HepG2 (cell line): ENCODE results near the gene ASTN1. TPM values are rescaled to one million over a fixed set of nuclear protein-coding genes. Genes with fewer than 3 reads are reported as not detected.

Source experiments
- ATAC-seq: fragments of 200-7000 bp; cut with Tn5 transposase; 3 replicates; pipeline ENCODE4 v1.9.1; 2020; ENCODE audit warnings: mild to moderate bottlenecking, moderate library complexity
- BruUV-seq: library from RNA; stranded (reverse); fragments of 400-500 nt; replicated peaks from 2 replicates; lab custom pipeline; 2021; lab: Mats Ljungman, UMichigan
- CTCF ChIA-PET: fragments of 300-600 bp; formaldehyde crosslinking; extraction: SDS; loops from one replicate; lab custom pipeline; 2021; ENCODE audit warnings: low total read pairs, inconsistent platforms, low intra/inter-chr PET ratio; lab: Yijun Ruan, JAX
- POLR2A ChIA-PET: fragments of 350-600 bp; sonication (Branson Sonifier 250); formaldehyde crosslinking; loops from one replicate; lab custom pipeline; 2020; ENCODE audit warnings: antibody characterized with exemption, inconsistent platforms; lab: Yijun Ruan, JAX
- DNase-seq: peaks from one replicate; pipeline ENCODE4 v3.0.0-alpha.2; 2015; ENCODE audit warnings: low spot score
- FAIRE-seq: peaks from 3 replicates; lab custom pipeline; 2011; peaks lifted over from hg19 to GRCh38; lab: Jason Lieb, UNC
- H2AFZ ChIP-seq: one replicate; pipeline ENCODE4 v1.6.1; 2011; ENCODE audit warnings: low read length, inconsistent platforms
- H3K27ac ChIP-seq: fragments of 300-600 bp; 3 replicates; pipeline ENCODE4 v1.8.0; 2011; ENCODE audit warnings: mixed run types, mild to moderate bottlenecking, mixed read lengths, low read length, inconsistent platforms; ENCODE audit not compliant: insufficient read depth; ENCODE audit errors: extremely low read length
- H3K27me3 ChIP-seq, 2 experiments: fragments of 200-600 bp in 1 of 2; 2 replicates in 1 of 2; 3 replicates in 1 of 2; pipeline versions ENCODE4 v1.6.0 to v1.8.0; 2011; ENCODE audit warnings: low read length in 2 of 2, mild to moderate bottlenecking in 2 of 2, moderate library complexity in 2 of 2, inconsistent platforms in 1 of 2; ENCODE audit not compliant: insufficient read depth in 2 of 2, control insufficient read depth in 1 of 2
- H3K36me3 ChIP-seq, 2 experiments: fragments of 200-600 bp in 1 of 2; replicated peaks in 1 of 2; 2 replicates in 1 of 2; 3 replicates in 1 of 2; pipeline versions ENCODE4 v1.5.1 to v1.8.0; 2011; ENCODE audit warnings: low read length in 2 of 2, inconsistent platforms in 1 of 2; ENCODE audit not compliant: insufficient read depth in 2 of 2, control insufficient read depth in 1 of 2
- H3K4me1 ChIP-seq: 2 replicates; pipeline ENCODE4 v1.5.1; 2012; ENCODE audit warnings: low read length, inconsistent platforms; ENCODE audit not compliant: insufficient read depth
- H3K4me2 ChIP-seq: 2 replicates; pipeline ENCODE4 v1.6.0; 2011; ENCODE audit warnings: low read depth, low read length, inconsistent platforms
- H3K4me3 ChIP-seq, 3 experiments: fragments of 200-600 bp in 1 of 3; sonication (generic), shearing (Covaris generic) in 1 of 3; replicated peaks in 1 of 3; 2 replicates each; pipeline ENCODE4 v1.5.1; 2011 to 2016; ENCODE audit warnings: low read length in 3 of 3, inconsistent platforms in 2 of 3, low read depth in 2 of 3, mild to moderate bottlenecking in 2 of 3, control low read depth in 1 of 3, mixed read lengths in 1 of 3; ENCODE audit not compliant: insufficient read depth in 1 of 3
- H3K79me2 ChIP-seq: one replicate; pipeline ENCODE4 v1.6.1; 2011; ENCODE audit warnings: low read length, inconsistent platforms; ENCODE audit not compliant: insufficient read depth
- H3K9ac ChIP-seq: 2 replicates; pipeline ENCODE4 v1.6.0; 2011; ENCODE audit warnings: mild to moderate bottlenecking, low read depth, low read length, inconsistent platforms; ENCODE audit not compliant: insufficient read depth
- H3K9me3 ChIP-seq: 2 replicates; pipeline ENCODE4 v1.5.1; 2012; ENCODE audit warnings: mild to moderate bottlenecking, low read length
- H4K20me1 ChIP-seq: 2 replicates; pipeline ENCODE4 v1.6.0; 2011; ENCODE audit warnings: inconsistent platforms, mild to moderate bottlenecking, low read length, moderate library complexity; ENCODE audit not compliant: insufficient read depth
- ETS1 ChIP-seq: sonication (generic); formaldehyde crosslinking; IDR thresholded peaks from 2 replicates; pipeline ENCODE4 v1.4.0; 2020; ENCODE audit warnings: missing genetic modification reagents
- JDP2 ChIP-seq: sonication (generic); formaldehyde crosslinking; IDR thresholded peaks from 2 replicates; pipeline ENCODE4 v1.8.1; 2022; ENCODE audit warnings: missing genetic modification reagents, borderline replicate concordance
- KIAA2018 ChIP-seq: sonication (generic); formaldehyde crosslinking; IDR thresholded peaks from 2 replicates; pipeline ENCODE4 v1.5.0; 2020; ENCODE audit warnings: mild to moderate bottlenecking, missing genetic modification reagents, borderline replicate concordance
- MEIS1 ChIP-seq: sonication (generic); formaldehyde crosslinking; IDR thresholded peaks from 2 replicates; pipeline ENCODE4 v1.9.0; 2021; ENCODE audit warnings: mild to moderate bottlenecking, missing genetic modification reagents, moderate library complexity, borderline replicate concordance
- NCOA1 ChIP-seq: sonication (generic); formaldehyde crosslinking; IDR thresholded peaks from 2 replicates; pipeline ENCODE4 v1.9.0; 2021; ENCODE audit warnings: missing genetic modification reagents
- PHF5A ChIP-seq: IDR thresholded peaks from one replicate; pipeline ENCODE4 v1.6.1; 2018; ENCODE audit warnings: low read depth, missing genetic modification reagents; ENCODE audit not compliant: unreplicated experiment
- PRDM4 ChIP-seq: sonication (generic); formaldehyde crosslinking; IDR thresholded peaks from 2 replicates; pipeline ENCODE4 v1.9.0; 2021; ENCODE audit warnings: missing genetic modification reagents, borderline replicate concordance
- RCOR2 ChIP-seq: IDR thresholded peaks from 2 replicates; pipeline ENCODE4 v1.6.1; 2016; ENCODE audit warnings: missing biosample characterization, missing genetic modification reagents
- ZNF770 ChIP-seq: sonication (generic); formaldehyde crosslinking; IDR thresholded peaks from 2 replicates; pipeline ENCODE4 v1.5.0; 2020; ENCODE audit warnings: mild to moderate bottlenecking, missing genetic modification reagents
- ZNF777 ChIP-seq: sonication (generic); formaldehyde crosslinking; IDR thresholded peaks from 2 replicates; pipeline ENCODE4 v1.4.0; 2020; ENCODE audit warnings: missing genetic modification reagents
- WGBS: methylation state at CpG from one replicate; pipeline ENCODE4 v1.1.6; 2017; ENCODE audit warnings: low lambda C conversion rate; 5-methylcytosine and 5-hydroxymethylcytosine counted together
- in situ Hi-C: cut with HindIII; loops from 2 replicates; pipeline ENCODE4 v1.10.0; 2017; ENCODE audit warnings: low pct_unique_long_range_greater_than_20kb; ENCODE audit not compliant: extremely low pct_ligation_motif_present
- intact Hi-C: fragments of 100-400 bp; cut with micrococcal nuclease; formaldehyde crosslinking; loops from one replicate; pipeline ENCODE4 v1.10.0; 2022; ENCODE audit not compliant: unreplicated experiment
- polyA plus RNA-seq, 8 experiments: library from polyadenylated mRNA; depleted of rRNA in 3 of 8; stranded (reverse) in 7 of 8; unstranded in 1 of 8; fragments of >200 nt; fragmentation: Illumina TruSeq in 4 of 8; extraction: Trizol in 4 of 8; gene quantifications; 2 replicates each; pipeline versions ENCODE4 v1.2.1 to v1.2.3, GENCODE V29; 2011 to 2016; ENCODE audit warnings: low read depth in 4 of 8, missing spikeins in 1 of 8, mixed read lengths in 1 of 8; ENCODE audit not compliant: insufficient read depth in 1 of 8
- total RNA-seq, 5 experiments: library from RNA; depleted of rRNA; stranded (reverse); fragments of >200 nt; fragmentation: Illumina TruSeq; extraction: Trizol; gene quantifications; 2 replicates each; pipeline ENCODE4 v1.2.3, GENCODE V29; 2016; ENCODE audit warnings: low read depth in 1 of 5

Gene ASTN1
- total and polyA plus RNA-seq, 2 of the 13 experiments (the other 11 are each of a cell fraction or from before 2014, with no cell fraction given), result not detected

GRCh38 chr1:176905648-176906047, 258.9 kb downstream of the ASTN1 start:
- WGBS, result 15% methylated on average over 7 of the region's 7 CpGs
- H3K4me3 ChIP-seq, result no peak overlapping the region
- no peaks in the 10 kb centered on the region for H4K20me1 ChIP-seq
- H3K9me3 ChIP-seq, result no peaks in the 10 kb centered on the region
- ChIA-PET CTCF (no interaction called here), POLR2A (no interaction called here)
- H3K9ac ChIP-seq, result no peak overlapping the region
- H3K27ac ChIP-seq, result no peak overlapping the region
- no peak for FAIRE-seq
- no peak for DNase-seq
- H3K36me3 ChIP-seq, result no peaks in the 10 kb centered on the region
- in situ Hi-C loops (loop anchor here (25.0 kb wide), 1 partner anchor 1032 kb away; no protein-coding TSS in a partner anchor), intact Hi-C loops (no loop called here)
- H3K4me2 ChIP-seq, result no peak overlapping the region
- H3K4me1 ChIP-seq, result no peaks in the 10 kb centered on the region
- no TSS peak for BruUV-seq
- H3K27me3 ChIP-seq, result peaks cover 0 to 26% of the 10 kb centered on the region in 2 experiments; a peak in 2 of 5 replicates
- no peak for ATAC-seq
- H3K79me2 ChIP-seq, result no peaks in the 10 kb centered on the region
- H2AFZ ChIP-seq, result no peak overlapping the region
- TF ChIP-seq KIAA2018 (CRISPR knock-in tag) (no peak), PHF5A (no peak), JDP2 (CRISPR knock-in tag) (no peak), ZNF777 (no peak), ETS1 (no peak), RCOR2 (no peak), NCOA1 (CRISPR knock-in tag) (no peak), ZNF770 (CRISPR knock-in tag) (no peak), PRDM4 (CRISPR knock-in tag) (no peak), MEIS1 (CRISPR knock-in tag) (no peak)
